ENCODE measurements around the gene SOX8.

Gene SOX8

DNA sequence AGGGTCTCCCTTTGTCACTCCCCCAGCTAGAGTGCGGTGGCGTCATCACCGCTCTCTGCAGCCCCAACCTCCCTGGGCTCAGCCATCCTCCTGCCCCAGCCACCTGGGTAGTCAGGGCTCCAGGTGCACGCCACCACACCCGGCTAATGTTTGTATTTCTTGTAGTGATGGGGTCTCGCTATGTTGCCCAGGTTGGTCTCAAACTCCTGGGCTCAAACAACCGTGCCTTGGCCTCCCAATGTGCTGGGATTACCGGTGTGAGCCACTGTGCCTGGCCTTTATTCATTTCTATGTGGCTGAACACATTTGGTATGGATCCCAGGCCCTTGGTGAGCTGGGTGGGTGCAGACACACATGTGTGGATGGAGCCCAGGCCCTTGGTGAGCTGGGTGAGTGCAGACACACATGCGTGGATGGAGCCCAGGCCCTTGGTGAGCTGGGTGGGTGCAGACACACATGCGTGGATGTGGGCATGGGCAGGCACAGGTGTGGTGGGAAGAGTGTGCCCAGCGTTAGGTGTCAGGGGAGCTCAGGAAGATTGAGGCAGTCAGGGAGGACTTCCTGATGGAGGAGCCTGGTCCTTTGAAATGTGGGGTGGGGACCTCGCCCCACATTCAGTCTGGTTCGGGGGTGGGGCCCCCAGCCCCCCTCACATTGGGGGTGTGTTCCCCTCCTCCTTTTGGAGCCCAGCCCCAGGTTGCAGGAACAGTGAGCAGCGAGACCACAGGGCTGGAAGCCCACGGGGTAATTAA is 37.1 kb downstream of the SOX8 start:
- Histone ChIP-seq H3K9me3 (replicated peaks; ENCODE audit: insufficient read depth, low read length) (no peaks in the 10 kb centered on the region), H3F3A (ENCODE audit: insufficient read depth, low read length) (no peaks in the 10 kb centered on the region), H3K4me2 (ENCODE audit: low read depth, low read length) (no peak overlapping the region), H3K36me3 (replicated peaks; ENCODE audit: insufficient read depth, low read length) (no peaks in the 10 kb centered on the region), H3K4me1 (ENCODE audit: low read length) (no peaks in the 10 kb centered on the region), H3K79me2 (ENCODE audit: low read length) (no peaks in the 10 kb centered on the region), H3K27ac (ENCODE audit: low read length) (no peak overlapping the region), H3K27me3 (replicated peaks; ENCODE audit: insufficient read depth, low read length) (peaks cover 93% of the 10 kb centered on the region), H3K9ac (ENCODE audit: low read length) (no peak overlapping the region), H3K4me3 (ENCODE audit: low read length) (no peak overlapping the region), H3K9me2 (replicated peaks; ENCODE audit: insufficient read depth, low read length) (no peaks in the 10 kb centered on the region), H4K20me1 (ENCODE audit: insufficient read depth, low read length) (no peaks in the 10 kb centered on the region), H2AFZ (ENCODE audit: low read length) (no peak overlapping the region)
- DNase-seq = no peak
- TF ChIP-seq EZH2phosphoT487 (IDR thresholded peaks at IDR 0.05; ENCODE audit: low read length) (no peak), EZH2 (optimal IDR thresholded peaks at IDR 0.05; ENCODE audit: low read depth, low read length) (no peak)
- TF ChIP-seq, protein P1, sequence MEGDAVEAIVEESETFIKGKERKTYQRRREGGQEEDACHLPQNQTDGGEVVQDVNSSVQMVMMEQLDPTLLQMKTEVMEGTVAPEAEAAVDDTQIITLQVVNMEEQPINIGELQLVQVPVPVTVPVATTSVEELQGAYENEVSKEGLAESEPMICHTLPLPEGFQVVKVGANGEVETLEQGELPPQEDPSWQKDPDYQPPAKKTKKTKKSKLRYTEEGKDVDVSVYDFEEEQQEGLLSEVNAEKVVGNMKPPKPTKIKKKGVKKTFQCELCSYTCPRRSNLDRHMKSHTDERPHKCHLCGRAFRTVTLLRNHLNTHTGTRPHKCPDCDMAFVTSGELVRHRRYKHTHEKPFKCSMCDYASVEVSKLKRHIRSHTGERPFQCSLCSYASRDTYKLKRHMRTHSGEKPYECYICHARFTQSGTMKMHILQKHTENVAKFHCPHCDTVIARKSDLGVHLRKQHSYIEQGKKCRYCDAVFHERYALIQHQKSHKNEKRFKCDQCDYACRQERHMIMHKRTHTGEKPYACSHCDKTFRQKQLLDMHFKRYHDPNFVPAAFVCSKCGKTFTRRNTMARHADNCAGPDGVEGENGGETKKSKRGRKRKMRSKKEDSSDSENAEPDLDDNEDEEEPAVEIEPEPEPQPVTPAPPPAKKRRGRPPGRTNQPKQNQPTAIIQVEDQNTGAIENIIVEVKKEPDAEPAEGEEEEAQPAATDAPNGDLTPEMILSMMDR (IDR thresholded peaks at IDR 0.05; ENCODE audit: low read length) = no peak

DNA sequence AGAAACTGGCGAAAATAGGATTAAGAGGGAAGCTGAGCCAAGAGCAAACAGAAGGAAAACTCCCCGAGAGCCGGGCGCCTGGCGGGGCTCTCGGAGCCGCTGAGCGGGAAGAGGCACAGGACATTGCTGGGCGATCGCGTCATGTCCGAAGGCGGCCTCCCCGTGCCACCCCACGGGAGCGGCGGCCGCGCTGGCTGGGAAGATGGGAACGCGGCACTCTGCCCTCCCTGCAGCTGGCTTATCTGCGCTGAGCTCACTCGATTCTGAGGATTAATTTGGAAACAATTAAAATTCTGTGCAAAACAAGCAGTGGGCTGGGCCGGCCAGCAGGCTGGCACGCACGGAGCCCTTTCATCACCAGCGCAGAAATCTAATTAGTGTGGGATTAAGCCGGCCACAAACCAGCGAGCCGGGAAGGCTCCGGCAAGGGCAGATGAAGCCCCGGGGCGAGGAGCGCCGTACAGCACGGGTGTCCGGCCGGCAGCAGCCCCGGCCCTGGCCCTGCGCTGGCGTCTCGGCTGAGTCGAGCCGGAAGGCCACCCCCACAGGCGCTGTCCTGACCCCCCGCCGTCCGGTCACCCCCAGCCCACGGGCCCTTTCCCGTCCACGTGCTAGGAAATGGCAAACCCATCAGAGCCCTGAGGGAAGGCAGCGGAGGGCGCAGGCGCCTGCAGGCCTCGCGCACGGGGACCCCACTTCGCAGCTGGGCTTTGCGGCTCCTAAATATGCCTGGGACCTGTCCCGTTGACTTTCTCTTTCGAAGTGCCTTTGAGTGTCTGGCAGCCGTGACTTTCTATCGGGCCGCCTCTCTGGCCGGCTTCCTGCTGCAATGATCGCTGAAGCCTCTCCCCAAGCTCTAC is 37.9 kb downstream of the SOX8 start:
- H3K9me3 ChIP-seq (replicated peaks; ENCODE audit: insufficient read depth, low read length) = no peaks in the 10 kb centered on the region
- H2AFZ ChIP-seq (ENCODE audit: low read length) = no peak overlapping the region
- no peaks in the 10 kb centered on the region for H3K79me2 ChIP-seq (ENCODE audit: low read length)
- H3K9ac ChIP-seq (ENCODE audit: low read length) = no peak overlapping the region
- no peaks in the 10 kb centered on the region for H3K4me1 ChIP-seq (ENCODE audit: low read length)
- H3K9me2 ChIP-seq (replicated peaks; ENCODE audit: insufficient read depth, low read length) = no peaks in the 10 kb centered on the region
- peaks cover 96% of the 10 kb centered on the region for H3K27me3 ChIP-seq (replicated peaks; ENCODE audit: insufficient read depth, low read length)
- no peak overlapping the region for H3K4me2 ChIP-seq (ENCODE audit: low read depth, low read length)
- H3F3A ChIP-seq (ENCODE audit: insufficient read depth, low read length) = no peaks in the 10 kb centered on the region
- H3K27ac ChIP-seq (ENCODE audit: low read length) = no peak overlapping the region
- no peaks in the 10 kb centered on the region for H4K20me1 ChIP-seq (ENCODE audit: insufficient read depth, low read length)
- no peaks in the 10 kb centered on the region for H3K36me3 ChIP-seq (replicated peaks; ENCODE audit: insufficient read depth, low read length)
- no peak for DNase-seq
- H3K4me3 ChIP-seq (ENCODE audit: low read length) = no peak overlapping the region
- TF ChIP-seq EZH2phosphoT487 (IDR thresholded peaks at IDR 0.05; ENCODE audit: low read length) (no peak), EZH2 (optimal IDR thresholded peaks at IDR 0.05; ENCODE audit: low read depth, low read length) (no peak)
- TF ChIP-seq, protein P1 (IDR thresholded peaks at IDR 0.05; ENCODE audit: low read length) = no peak

DNA sequence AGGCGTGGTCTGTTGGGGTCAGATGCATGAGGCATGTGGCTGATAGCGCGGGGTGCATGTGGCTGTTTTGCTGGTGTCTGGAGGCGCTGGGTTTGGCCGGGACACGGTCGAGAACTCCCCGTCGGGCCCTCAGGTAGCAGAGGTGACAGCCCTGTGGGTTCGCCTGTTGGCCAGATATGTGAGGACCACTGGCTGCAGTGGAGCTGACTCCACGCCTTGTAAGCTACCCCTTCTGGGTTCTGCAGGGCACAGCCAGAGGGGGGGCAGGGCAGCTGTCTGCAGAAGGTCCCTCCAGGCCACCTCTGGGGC is 38.5 kb downstream of the SOX8 start:
- no peaks in the 10 kb centered on the region for H3K36me3 ChIP-seq (replicated peaks; ENCODE audit: insufficient read depth, low read length)
- DNase-seq = no peak
- H3K9me2 ChIP-seq (replicated peaks; ENCODE audit: insufficient read depth, low read length) = no peaks in the 10 kb centered on the region
- H2AFZ ChIP-seq (ENCODE audit: low read length) = no peak overlapping the region
- no peak overlapping the region for H3K9ac ChIP-seq (ENCODE audit: low read length)
- no peaks in the 10 kb centered on the region for H3F3A ChIP-seq (ENCODE audit: insufficient read depth, low read length)
- TF ChIP-seq, protein P1 (IDR thresholded peaks at IDR 0.05; ENCODE audit: low read length) = no peak
- TF ChIP-seq EZH2 (optimal IDR thresholded peaks at IDR 0.05; ENCODE audit: low read depth, low read length) (no peak), EZH2phosphoT487 (IDR thresholded peaks at IDR 0.05; ENCODE audit: low read length) (no peak)
- no peak overlapping the region for H3K4me3 ChIP-seq (ENCODE audit: low read length)
- H4K20me1 ChIP-seq (ENCODE audit: insufficient read depth, low read length) = no peaks in the 10 kb centered on the region
- H3K4me2 ChIP-seq (ENCODE audit: low read depth, low read length) = no peak overlapping the region
- no peak overlapping the region for H3K27ac ChIP-seq (ENCODE audit: low read length)
- H3K4me1 ChIP-seq (ENCODE audit: low read length) = no peaks in the 10 kb centered on the region
- H3K27me3 ChIP-seq (replicated peaks; ENCODE audit: insufficient read depth, low read length) = peaks cover 96% of the 10 kb centered on the region
- H3K79me2 ChIP-seq (ENCODE audit: low read length) = no peaks in the 10 kb centered on the region
- H3K9me3 ChIP-seq (replicated peaks; ENCODE audit: insufficient read depth, low read length) = no peaks in the 10 kb centered on the region
